B cell (primary cell): Measurements from ENCODE around the gene CEP44.

Source experiments
- CTCF ChIP-seq: fragments of 200-600 bp; IDR thresholded peaks from one replicate; pipeline ENCODE4 v1.8.0; 2022; ENCODE audit warnings: antibody characterized with exemption, mild to moderate bottlenecking
- EZH2 ChIP-seq: IDR thresholded peaks from 2 replicates; pipeline ENCODE4 v1.6.1; 2012; ENCODE audit warnings: borderline replicate concordance, low read depth, mild to moderate bottlenecking, moderate library complexity, low read length; ENCODE audit not compliant: insufficient read depth, poor library complexity, severe bottlenecking

GRCh38 chr4:174263445-174263736, 20.3 kb upstream of the CEP44 start:
- no peak for TF ChIP-seq CTCF
- TF ChIP-seq EZH2, result no peak
